Endothelial cell of umbilical vein (primary cell): ENCODE results near the gene WLS. TPM values are rescaled to one million over a fixed set of nuclear protein-coding genes. Genes with fewer than 3 reads are reported as not detected.

Source experiments
- BruUV-seq: library from RNA; stranded (reverse); fragments of 400-500 nt; replicated peaks from 2 replicates; lab custom pipeline; 2021; lab: Mats Ljungman, UMichigan
- CTCF ChIA-PET: fragments of 300-600, 350-600 bp; sonication (Branson Sonifier 250); formaldehyde crosslinking; loops from one replicate; lab custom pipeline; 2021; ENCODE audit warnings: antibody characterized with exemption, inconsistent platforms; lab: Charles Lee
- POLR2A ChIA-PET: fragments of 300-600, 350-600 bp; sonication (Branson Sonifier 250); formaldehyde crosslinking; loops from one replicate; lab custom pipeline; 2021; ENCODE audit warnings: antibody characterized with exemption, inconsistent platforms; lab: Charles Lee
- DNase-seq: peaks from one replicate; pipeline ENCODE4 v3.0.0-alpha.2; 2011; ENCODE audit warnings: low read depth, low spot score
- FAIRE-seq: peaks from 2 replicates; lab custom pipeline; 2011; peaks lifted over from hg19 to GRCh38; lab: Jason Lieb, UNC
- H2AFZ ChIP-seq: 2 replicates; pipeline ENCODE4 v1.6.0; 2012; ENCODE audit warnings: low read depth, low read length, control low read depth, inconsistent platforms
- H3K27ac ChIP-seq: 2 replicates; pipeline ENCODE4 v1.5.1; 2011; ENCODE audit warnings: low read depth, mild to moderate bottlenecking, control low read depth, low read length, moderate library complexity; ENCODE audit not compliant: insufficient read depth
- H3K27me3 ChIP-seq, 2 experiments: 2 replicates each; pipeline versions ENCODE4 v1.6.0 to v1.6.1; 2011; ENCODE audit warnings: low read length in 2 of 2, mixed read lengths in 1 of 2; ENCODE audit not compliant: control insufficient read depth in 2 of 2, insufficient read depth in 2 of 2
- H3K36me3 ChIP-seq, 2 experiments: 2 replicates in 1 of 2; 3 replicates in 1 of 2; pipeline ENCODE4 v1.5.1; 2011; ENCODE audit warnings: low read length in 2 of 2, mild to moderate bottlenecking in 1 of 2, moderate library complexity in 1 of 2; ENCODE audit not compliant: control insufficient read depth in 2 of 2, insufficient read depth in 2 of 2; ENCODE audit errors: extremely low read depth in 1 of 2
- H3K4me1 ChIP-seq: 3 replicates; pipeline ENCODE4 v1.5.1; 2011; ENCODE audit warnings: mild to moderate bottlenecking, low read length; ENCODE audit not compliant: control insufficient read depth, insufficient read depth; ENCODE audit errors: extremely low read depth
- H3K4me2 ChIP-seq: 2 replicates; pipeline ENCODE4 v1.6.1; 2011; ENCODE audit warnings: low read length, control low read depth, mixed read lengths; ENCODE audit not compliant: insufficient read depth
- H3K4me3 ChIP-seq, 3 experiments: fragments of 200-600 bp in 1 of 3; sonication (generic), shearing (Covaris generic) in 1 of 3; replicated peaks in 1 of 3; 2 replicates each; pipeline ENCODE4 v1.5.1; 2011 to 2016; ENCODE audit warnings: control low read depth in 3 of 3, low read length in 3 of 3, mild to moderate bottlenecking in 2 of 3, inconsistent platforms in 1 of 3, low read depth in 1 of 3, moderate library complexity in 1 of 3; ENCODE audit not compliant: insufficient read depth in 1 of 3
- H3K79me2 ChIP-seq: 2 replicates; pipeline ENCODE4 v1.6.0; 2012; ENCODE audit warnings: low read length, inconsistent platforms; ENCODE audit not compliant: control insufficient read depth, insufficient read depth
- H3K9ac ChIP-seq: replicated peaks from 2 replicates; pipeline ENCODE3; 2011; ENCODE audit warnings: low read length, control low read depth; ENCODE audit not compliant: insufficient read depth; ENCODE audit errors: extremely low read depth
- H3K9me1 ChIP-seq: replicated peaks from 3 replicates; pipeline ENCODE4 v1.6.0; 2011; ENCODE audit warnings: mild to moderate bottlenecking, low read length; ENCODE audit not compliant: control insufficient read depth, insufficient read depth; ENCODE audit errors: extremely low read depth
- H3K9me3 ChIP-seq: replicated peaks from 2 replicates; pipeline ENCODE4 v1.5.1; 2012; ENCODE audit warnings: low read length, inconsistent platforms; ENCODE audit not compliant: control insufficient read depth, insufficient read depth
- H4K20me1 ChIP-seq: replicated peaks from 2 replicates; pipeline ENCODE3; 2011; ENCODE audit warnings: mild to moderate bottlenecking, low read length; ENCODE audit not compliant: control insufficient read depth, insufficient read depth; ENCODE audit errors: extremely low read depth
- CTCF ChIP-seq, 2 donors: IDR thresholded peaks; 1 replicate in 1 of 2; 2 replicates in 1 of 2; pipeline ENCODE4 v1.5.1; 2011; ENCODE audit warnings: low read length in 2 of 2, mild to moderate bottlenecking in 2 of 2, moderate library complexity in 2 of 2, control low read depth in 1 of 2, inconsistent platforms in 1 of 2, low read depth in 1 of 2; ENCODE audit not compliant: insufficient read depth in 1 of 2; ENCODE audit errors: extremely low read depth in 1 of 2
- EZH2 ChIP-seq: IDR thresholded peaks from 2 replicates; pipeline ENCODE4 v1.6.1; 2012; ENCODE audit warnings: borderline replicate concordance, low read depth, mild to moderate bottlenecking, moderate library complexity, low read length, inconsistent platforms; ENCODE audit not compliant: severe bottlenecking
- FOS ChIP-seq: IDR thresholded peaks from 2 replicates; pipeline ENCODE4 v1.6.1; 2011; ENCODE audit warnings: mild to moderate bottlenecking, low read length, moderate library complexity, borderline replicate concordance; ENCODE audit not compliant: insufficient read depth
- GATA2 ChIP-seq: IDR thresholded peaks from 2 replicates; pipeline ENCODE4 v1.7.0; 2011; ENCODE audit warnings: low read depth, mild to moderate bottlenecking, moderate library complexity, mixed read lengths, low read length; ENCODE audit not compliant: insufficient read length, insufficient read depth
- JUN ChIP-seq: IDR thresholded peaks from 2 replicates; pipeline ENCODE4 v1.6.1; 2011; ENCODE audit warnings: borderline replicate concordance, low read depth; ENCODE audit not compliant: insufficient read length, insufficient read depth
- MYC ChIP-seq: IDR thresholded peaks from one replicate; pipeline ENCODE4 v1.6.1; 2011; ENCODE audit warnings: mild to moderate bottlenecking, low read depth, low read length
- POLR2A ChIP-seq: IDR thresholded peaks from 2 replicates; pipeline ENCODE4 v1.6.1; 2012; ENCODE audit warnings: low read depth, mild to moderate bottlenecking, control low read depth, low read length
- POLR2AphosphoS5 ChIP-seq: IDR thresholded peaks from 2 replicates; pipeline ENCODE4 v1.6.1; 2012; ENCODE audit warnings: low read depth, mild to moderate bottlenecking, control low read depth, low read length, moderate library complexity; ENCODE audit not compliant: insufficient read depth
- dilution Hi-C: fragments of 300-500 bp; cut with MboI; formaldehyde crosslinking; loops from one replicate; pipeline ENCODE4 v1.15.0; 2019; ENCODE audit warnings: low sequenced_read_pairs; ENCODE audit not compliant: extremely low pct_ligation_motif_present
- intact Hi-C: fragments of 100-400 bp; cut with micrococcal nuclease; formaldehyde crosslinking; loops from one replicate; pipeline ENCODE4 v1.10.0; 2022
- polyA plus RNA-seq, 4 experiments: library from polyadenylated mRNA; depleted of rRNA in 3 of 4; stranded (reverse) in 3 of 4; unstranded in 1 of 4; fragments of >200 nt; gene quantifications; 2 replicates each; pipeline versions ENCODE4 v1.2.1 to v1.2.3, GENCODE V29; 2011 to 2012; ENCODE audit warnings: missing spikeins in 1 of 4
- total RNA-seq: library from RNA; stranded (reverse); gene quantifications from 2 replicates; pipeline ENCODE4 v1.2.3, GENCODE V29; 2021
- TF ChIP-seq, protein P1 (sequence below): IDR thresholded peaks from 2 replicates; pipeline ENCODE4 v1.6.1; 2011; ENCODE audit not compliant: insufficient read depth, insufficient read length

WLS gene
- total and polyA plus RNA-seq, 2 donors (not counting 3 experiments of a cell fraction or from before 2014, with no cell fraction given) = 121 to 199 TPM

GRCh38 chr1:68188644-68189340 is 43.5 kb downstream of the WLS start:
- BruUV-seq = no TSS peak
- Histone ChIP-seq H3K36me3 (peaks cover 6 to 9% of the 10 kb centered on the region in 2 experiments), H4K20me1 (no peaks in the 10 kb centered on the region), H3K27me3 (no peaks in the 10 kb centered on the region), H2AFZ (no peak overlapping the region), H3K4me1 (peaks cover 11% of the 10 kb centered on the region), H3K27ac (peak overlapping the region; percentile 34), H3K9me1 (no peaks in the 10 kb centered on the region), H3K9ac (no peak overlapping the region), H3K4me3 (no peak overlapping the region), H3K79me2 (peaks cover 6% of the 10 kb centered on the region), H3K4me2 (peak overlapping the region; percentile 11), H3K9me3 (no peaks in the 10 kb centered on the region)
- TF ChIP-seq GATA2 (peak; percentile 26), EZH2 (no peak)
- intact Hi-C loops = loop anchor here (1.0 kb wide), 1 partner anchor 9 kb away; no protein-coding TSS in a partner anchor
- ChIA-PET CTCF (interaction anchor here (1.5 kb wide), 2 partner anchors 9 to 12 kb away, joined by 3 to 5 read pairs; no protein-coding TSS in a partner anchor), POLR2A (no interaction called here)
- FAIRE-seq = no peak
- peak; percentile 23 for DNase-seq
- dilution Hi-C loops = no loop called here

GRCh38 chr1:68188060-68188538 is 44.2 kb downstream of the WLS start:
- ChIA-PET POLR2A (no interaction called here), CTCF (interaction anchor here (1.3 to 1.6 kb wide), 3 partner anchors 10 to 13 kb away, joined by 4 to 6 read pairs (median 5); no protein-coding TSS in a partner anchor)
- Histone ChIP-seq H3K27ac (peak overlapping the region; percentile 34), H3K36me3 (peaks cover 6 to 8% of the 10 kb centered on the region in 2 experiments), H3K4me1 (peaks cover 11% of the 10 kb centered on the region), H4K20me1 (no peaks in the 10 kb centered on the region), H3K9me3 (no peaks in the 10 kb centered on the region), H3K4me2 (no peak overlapping the region), H2AFZ (no peak overlapping the region), H3K9me1 (no peaks in the 10 kb centered on the region), H3K9ac (no peak overlapping the region), H3K27me3 (no peaks in the 10 kb centered on the region), H3K4me3 (no peak overlapping the region), H3K79me2 (peaks cover 6% of the 10 kb centered on the region)
- FAIRE-seq = no peak
- TF ChIP-seq, protein P1, sequence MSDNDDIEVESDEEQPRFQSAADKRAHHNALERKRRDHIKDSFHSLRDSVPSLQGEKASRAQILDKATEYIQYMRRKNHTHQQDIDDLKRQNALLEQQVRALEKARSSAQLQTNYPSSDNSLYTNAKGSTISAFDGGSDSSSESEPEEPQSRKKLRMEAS = no peak
- TF ChIP-seq MYC (no peak), EZH2 (no peak), POLR2A (no peak), FOS (no peak), POLR2AphosphoS5 (no peak), GATA2 (no peak), CTCF (IDR thresholded peaks at IDR 0.05; ENCODE audit: extremely low read depth in 1 of 2, insufficient read depth in 1 of 2, low read depth in 1 of 2, low read length in 2 of 2) (no peak), JUN (no peak)
- intact Hi-C loops (loop anchor here (1.0 kb wide), 1 partner anchor 9 kb away; no protein-coding TSS in a partner anchor), dilution Hi-C loops (no loop called here)
- BruUV-seq = no TSS peak
- no peak for DNase-seq
